Hematopoietic multipotent progenitor cell treated with erythropoietin and hydrocortisone succinate and interleukin-3 and kit ligand, for 17 days (in vitro differentiated cells): ENCODE results near the gene DNAJB8.

Source experiments
- DNase-seq: peaks from one replicate; pipeline ENCODE4 v3.0.0-alpha.2; 2015; ENCODE audit warnings: low spot score

The DNAJB8 gene

GRCh38 chr3:128482666-128483656 lies 16.3 kb upstream of the DNAJB8 start:
- DNase-seq: peak; percentile 70

- DNase-seq: no peak
Measured at GRCh38 chr3:128482175-128482574, 15.5 kb upstream of the DNAJB8 start.

GRCh38 chr3:128481438-128481942 lies 14.8 kb upstream of the DNAJB8 start:
- no peak for DNase-seq

GRCh38 chr3:128480717-128481437 lies 14.2 kb upstream of the DNAJB8 start:
- DNase-seq: no peak

- DNase-seq: no peak
Measured at GRCh38 chr3:128480278-128480677, 13.6 kb upstream of the DNAJB8 start.

- DNase-seq: no peak
Measured at GRCh38 chr3:128479558-128480086, 12.9 kb upstream of the DNAJB8 start.

- no peak for DNase-seq
Measured at GRCh38 chr3:128478576-128479506, 12.2 kb upstream of the DNAJB8 start.

GRCh38 chr3:128476659-128477058 lies 10.0 kb upstream of the DNAJB8 start:
- no peak for DNase-seq

GRCh38 chr3:128475355-128475754 lies 8.7 kb upstream of the DNAJB8 start:
- DNase-seq: no peak

- no peak for DNase-seq
Measured at GRCh38 chr3:128473737-128474136, 7.0 kb upstream of the DNAJB8 start.

GRCh38 chr3:128473180-128473519 lies 6.5 kb upstream of the DNAJB8 start:
- DNase-seq: no peak

GRCh38 chr3:128472449-128473179 lies 5.9 kb upstream of the DNAJB8 start:
- no peak for DNase-seq

GRCh38 chr3:128471720-128472119 lies 5.0 kb upstream of the DNAJB8 start:
- no peak for DNase-seq

- no peak for DNase-seq
Measured at GRCh38 chr3:128471110-128471509, 4.4 kb upstream of the DNAJB8 start.

- DNase-seq: no peak
Measured at GRCh38 chr3:128470134-128470899, 3.6 kb upstream of the DNAJB8 start.

- DNase-seq: no peak
Measured at GRCh38 chr3:128469556-128469955, 2.9 kb upstream of the DNAJB8 start.

GRCh38 chr3:128468791-128469527 lies 2.3 kb upstream of the DNAJB8 start:
- DNase-seq: no peak

GRCh38 chr3:128468285-128468790 lies 1.6 kb upstream of the DNAJB8 start:
- DNase-seq: no peak

GRCh38 chr3:128464702-128465101 lies 2.0 kb downstream of the DNAJB8 start:
- DNase-seq: no peak
